ENCODE measurements around the gene TMPRSS2.
A peak's percentile ranks its signal among the peaks of the same experiment; 100 is the strongest.

Gene TMPRSS2

GRCh38 chr21:41447356-41447755 lies 60.6 kb downstream of the TMPRSS2 start:
- no peak for DNase-seq (ENCODE audit: low spot score)

GRCh38 chr21:41446586-41446985 lies 61.4 kb downstream of the TMPRSS2 start:
- no peak for DNase-seq (ENCODE audit: low spot score)

- DNase-seq (ENCODE audit: low spot score) = no peak
Measured at GRCh38 chr21:41445465-41445862, 62.5 kb downstream of the TMPRSS2 start.

GRCh38 chr21:41444703-41445464 lies 63.1 kb downstream of the TMPRSS2 start:
- no peak for DNase-seq (ENCODE audit: low spot score)

GRCh38 chr21:41443562-41443961 lies 64.4 kb downstream of the TMPRSS2 start:
- DNase-seq (ENCODE audit: low spot score) = no peak

GRCh38 chr21:41442481-41443186 lies 65.3 kb downstream of the TMPRSS2 start:
- DNase-seq (ENCODE audit: low spot score) = no peak

GRCh38 chr21:41441546-41441945 lies 66.4 kb downstream of the TMPRSS2 start:
- no peak for DNase-seq (ENCODE audit: low spot score)

- no peak for DNase-seq (ENCODE audit: low spot score)
Measured at GRCh38 chr21:41439248-41439647, 68.7 kb downstream of the TMPRSS2 start.

- DNase-seq (ENCODE audit: low spot score) = no peak
Measured at GRCh38 chr21:41438425-41439113, 69.4 kb downstream of the TMPRSS2 start.

GRCh38 chr21:41437729-41438128 lies 70.2 kb downstream of the TMPRSS2 start:
- DNase-seq (ENCODE audit: low spot score) = no peak

GRCh38 chr21:41435706-41436105 lies 72.3 kb downstream of the TMPRSS2 start:
- no peak for DNase-seq (ENCODE audit: low spot score)

GRCh38 chr21:41433566-41433965 lies 74.4 kb downstream of the TMPRSS2 start:
- DNase-seq (ENCODE audit: low spot score) = no peak

- no peak for DNase-seq (ENCODE audit: low spot score)
Measured at GRCh38 chr21:41432562-41433460, 75.1 kb downstream of the TMPRSS2 start.

- no peak for DNase-seq (ENCODE audit: low spot score)
Measured at GRCh38 chr21:41431788-41432548, 76.0 kb downstream of the TMPRSS2 start.

- no peak for DNase-seq (ENCODE audit: low spot score)
Measured at GRCh38 chr21:41429925-41430491, 78.0 kb downstream of the TMPRSS2 start.

GRCh38 chr21:41429305-41429704 lies 78.7 kb downstream of the TMPRSS2 start:
- no peak for DNase-seq (ENCODE audit: low spot score)

- DNase-seq (ENCODE audit: low spot score) = no peak
Measured at GRCh38 chr21:41428847-41429246, 79.1 kb downstream of the TMPRSS2 start.

GRCh38 chr21:41428311-41428710 lies 79.6 kb downstream of the TMPRSS2 start:
- DNase-seq (ENCODE audit: low spot score) = no peak

- DNase-seq (ENCODE audit: low spot score) = no peak
Measured at GRCh38 chr21:41427556-41427955, 80.4 kb downstream of the TMPRSS2 start.

GRCh38 chr21:41426676-41427404 lies 81.1 kb downstream of the TMPRSS2 start:
- peak; percentile 19 for DNase-seq (ENCODE audit: low spot score)
